ENCODE measurements around the gene CLDN11.

CLDN11 gene

DNA sequence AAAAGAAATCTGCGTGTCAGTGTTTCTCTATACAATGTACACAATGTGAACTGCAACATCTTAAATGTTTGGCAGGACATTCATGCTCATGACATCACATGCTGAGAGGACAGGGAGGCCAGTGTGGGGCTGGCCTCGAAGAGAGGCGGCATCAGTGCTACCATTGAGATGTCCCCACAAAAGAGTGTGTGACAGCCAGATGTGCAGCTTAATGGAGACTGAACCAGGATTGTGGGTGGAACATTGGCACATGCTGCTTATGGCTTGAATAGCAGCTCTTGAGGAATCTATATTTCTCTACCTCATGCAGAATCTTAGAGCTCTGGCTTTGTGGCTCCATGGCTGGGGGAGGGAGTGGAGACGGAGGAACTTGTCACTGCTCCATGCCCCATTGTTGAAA, 18.5 kb downstream of the CLDN11 start:
- H3K4me3 ChIP-seq (replicated peaks; ENCODE audit: low read depth, low read length), result no peak overlapping the region
- TF ChIP-seq, protein P1, sequence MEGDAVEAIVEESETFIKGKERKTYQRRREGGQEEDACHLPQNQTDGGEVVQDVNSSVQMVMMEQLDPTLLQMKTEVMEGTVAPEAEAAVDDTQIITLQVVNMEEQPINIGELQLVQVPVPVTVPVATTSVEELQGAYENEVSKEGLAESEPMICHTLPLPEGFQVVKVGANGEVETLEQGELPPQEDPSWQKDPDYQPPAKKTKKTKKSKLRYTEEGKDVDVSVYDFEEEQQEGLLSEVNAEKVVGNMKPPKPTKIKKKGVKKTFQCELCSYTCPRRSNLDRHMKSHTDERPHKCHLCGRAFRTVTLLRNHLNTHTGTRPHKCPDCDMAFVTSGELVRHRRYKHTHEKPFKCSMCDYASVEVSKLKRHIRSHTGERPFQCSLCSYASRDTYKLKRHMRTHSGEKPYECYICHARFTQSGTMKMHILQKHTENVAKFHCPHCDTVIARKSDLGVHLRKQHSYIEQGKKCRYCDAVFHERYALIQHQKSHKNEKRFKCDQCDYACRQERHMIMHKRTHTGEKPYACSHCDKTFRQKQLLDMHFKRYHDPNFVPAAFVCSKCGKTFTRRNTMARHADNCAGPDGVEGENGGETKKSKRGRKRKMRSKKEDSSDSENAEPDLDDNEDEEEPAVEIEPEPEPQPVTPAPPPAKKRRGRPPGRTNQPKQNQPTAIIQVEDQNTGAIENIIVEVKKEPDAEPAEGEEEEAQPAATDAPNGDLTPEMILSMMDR (IDR thresholded peaks at IDR 0.05; ENCODE audit: low read length, missing control alignments), result no peak
- no peak for DNase-seq (ENCODE audit: low read depth)

DNA sequence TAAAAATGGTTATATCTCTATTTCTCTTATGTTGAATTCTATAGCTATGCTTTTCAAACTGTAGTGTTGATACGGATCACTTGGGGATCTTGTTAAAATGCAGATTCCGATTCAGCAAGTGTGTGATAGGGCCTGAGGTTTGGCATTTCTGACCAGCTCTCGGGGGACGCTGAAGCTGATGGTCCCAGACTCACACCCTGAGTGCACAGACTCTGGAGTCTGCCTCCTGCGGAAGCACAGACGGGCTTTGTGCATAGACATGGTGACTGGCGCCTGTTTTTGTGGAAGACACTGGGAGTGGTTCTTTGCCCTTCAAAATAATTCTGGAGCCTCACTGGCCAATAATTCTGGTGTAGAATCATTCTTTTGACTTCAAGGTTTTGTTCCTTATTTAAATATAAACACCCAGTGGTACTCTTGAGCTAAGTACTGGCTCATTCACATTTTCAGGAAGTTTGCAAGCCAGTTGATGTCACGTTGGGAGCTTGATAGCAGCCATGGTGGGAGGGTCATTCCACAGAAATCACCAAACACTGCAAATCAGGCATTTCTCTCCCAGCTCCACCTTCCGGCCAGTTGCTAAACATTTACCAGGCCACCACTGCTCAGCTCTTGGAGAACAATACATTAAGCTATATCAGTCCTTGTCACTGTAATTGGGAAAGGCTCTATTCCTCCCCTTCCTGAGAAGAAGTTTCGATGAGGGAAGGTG, 19.2 kb downstream of the CLDN11 start:
- no peak for DNase-seq (ENCODE audit: low read depth)
- no peak overlapping the region for H3K4me3 ChIP-seq (replicated peaks; ENCODE audit: low read depth, low read length)
- TF ChIP-seq, protein P1 (IDR thresholded peaks at IDR 0.05; ENCODE audit: low read length, missing control alignments), result no peak

DNA sequence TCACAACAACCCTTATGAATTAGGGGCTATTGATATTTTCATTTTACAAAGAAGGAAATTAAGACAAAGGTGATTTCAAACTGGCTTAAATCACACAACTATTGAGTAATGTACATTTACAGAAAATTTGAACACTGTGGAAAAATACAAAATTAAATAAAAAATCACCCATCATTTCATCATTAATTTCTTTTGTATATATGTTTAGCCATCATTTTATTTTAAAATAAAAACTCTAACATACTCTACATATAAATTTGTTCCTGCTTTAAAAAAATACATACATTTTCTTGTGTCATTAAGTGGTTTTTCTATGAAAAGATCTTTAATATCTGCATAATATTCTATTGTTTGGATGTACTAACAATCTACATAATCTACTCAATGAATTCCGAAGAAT, 20.2 kb downstream of the CLDN11 start:
- no peak for DNase-seq (ENCODE audit: low read depth)
- no peak overlapping the region for H3K4me3 ChIP-seq (replicated peaks; ENCODE audit: low read depth, low read length)
- TF ChIP-seq, protein P1 (IDR thresholded peaks at IDR 0.05; ENCODE audit: low read length, missing control alignments), result no peak

DNA sequence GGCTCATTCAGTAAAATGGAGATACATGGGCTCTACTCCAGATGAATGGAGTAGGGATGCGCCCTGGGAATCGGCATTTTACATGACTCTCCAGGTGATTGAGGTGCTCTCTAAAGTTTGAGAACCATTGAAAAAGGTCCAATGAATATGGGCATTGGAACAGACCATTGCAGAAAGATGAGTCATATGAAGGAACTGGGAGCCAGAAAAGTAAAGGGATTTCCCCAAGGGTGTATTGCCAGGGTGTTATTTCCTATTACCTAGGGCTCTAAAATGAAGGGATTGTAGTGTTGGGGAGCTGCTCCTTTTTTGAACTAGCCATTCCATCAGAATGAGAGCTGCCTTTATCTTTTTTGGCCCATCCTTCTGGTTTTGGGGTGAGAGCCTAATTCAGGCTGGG, 21.7 kb downstream of the CLDN11 start:
- H3K4me3 ChIP-seq (replicated peaks; ENCODE audit: low read depth, low read length), result no peak overlapping the region
- TF ChIP-seq, protein P1 (IDR thresholded peaks at IDR 0.05; ENCODE audit: low read length, missing control alignments), result no peak
- DNase-seq (ENCODE audit: low read depth), result peak; percentile 51

DNA sequence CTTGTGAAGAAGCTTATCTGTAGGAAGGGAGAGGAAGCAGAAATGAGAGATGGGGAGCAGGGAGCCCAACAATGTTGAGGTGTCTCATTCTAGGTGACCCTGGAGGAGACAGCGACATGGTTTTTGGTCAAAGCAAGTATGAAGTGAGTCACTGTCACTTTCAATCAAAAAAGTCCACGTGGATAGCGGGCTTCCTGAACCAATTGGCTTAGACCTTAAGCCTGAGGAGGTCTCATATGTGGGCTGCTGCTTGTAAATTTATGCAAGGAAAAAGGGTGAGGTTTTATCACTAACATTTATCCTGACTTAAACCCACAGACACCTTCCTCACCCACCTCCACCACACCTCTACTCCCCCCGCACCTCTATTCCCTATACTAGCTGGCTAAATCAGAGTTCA, 22.7 kb downstream of the CLDN11 start:
- TF ChIP-seq, protein P1 (IDR thresholded peaks at IDR 0.05; ENCODE audit: low read length, missing control alignments), result no peak
- no peak for DNase-seq (ENCODE audit: low read depth)
- no peak overlapping the region for H3K4me3 ChIP-seq (replicated peaks; ENCODE audit: low read depth, low read length)

DNA sequence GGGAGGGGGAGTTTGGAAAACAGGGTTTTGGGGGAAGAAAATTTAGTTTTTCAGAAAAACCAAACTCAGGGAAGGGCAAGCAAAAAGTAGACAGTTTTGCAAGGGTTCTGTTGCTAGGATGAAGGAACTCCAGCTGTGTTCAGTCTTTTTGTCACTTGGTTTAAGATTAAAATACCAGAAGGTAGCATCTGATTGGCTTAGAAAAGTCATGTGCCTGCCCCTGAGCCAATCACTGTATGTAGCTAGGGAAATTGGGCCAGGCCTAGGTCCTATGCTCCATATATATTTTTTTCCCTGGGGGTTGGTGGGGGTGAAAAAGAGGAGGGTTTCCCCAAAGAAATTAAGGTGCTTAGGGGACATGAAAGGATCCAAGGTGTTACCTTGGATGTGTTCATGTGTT, 24.3 kb downstream of the CLDN11 start:
- H3K4me3 ChIP-seq (replicated peaks; ENCODE audit: low read depth, low read length), result no peak overlapping the region
- DNase-seq (ENCODE audit: low read depth), result no peak
- TF ChIP-seq, protein P1 (IDR thresholded peaks at IDR 0.05; ENCODE audit: low read length, missing control alignments), result no peak

DNA sequence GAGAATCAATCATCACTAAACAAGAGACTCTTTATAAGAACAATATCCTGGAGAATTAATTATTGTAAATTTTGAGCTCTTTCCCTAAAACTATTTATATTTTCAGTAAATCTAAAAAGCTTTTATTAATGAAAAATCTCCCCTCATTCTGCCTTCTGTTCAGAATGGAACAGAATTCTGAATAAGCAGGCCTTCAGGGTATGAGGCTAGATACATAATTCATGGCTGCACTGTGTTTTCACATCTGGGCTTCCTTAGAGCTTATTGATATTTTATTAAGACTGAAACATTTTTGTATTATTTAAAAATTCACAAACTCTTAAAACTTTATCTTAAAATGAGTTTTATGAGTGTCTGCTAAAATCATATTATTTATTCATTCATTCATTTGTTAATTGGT, 24.8 kb downstream of the CLDN11 start:
- DNase-seq (ENCODE audit: low read depth), result no peak
- TF ChIP-seq, protein P1 (IDR thresholded peaks at IDR 0.05; ENCODE audit: low read length, missing control alignments), result no peak

More for the DNA sequence above, 24.8 kb downstream of the CLDN11 start:
- no peak overlapping the region for H3K4me3 ChIP-seq (replicated peaks; ENCODE audit: low read depth, low read length)

Measured in fibroblast of pulmonary artery (primary cell).